PC-3 (cell line): Measurements from ENCODE around the gene DVL1. TPM values are rescaled to one million over a fixed set of nuclear protein-coding genes. Genes with fewer than 3 reads are reported as not detected.
A peak's percentile ranks its signal among the peaks of the same experiment; 100 is the strongest.

Experiments
- ATAC-seq: fragments of 200-7000 bp; cut with Tn5 transposase; 2 replicates; pipeline ENCODE4 v1.9.1; 2020; ENCODE audit warnings: mild to moderate bottlenecking, moderate library complexity
- BruUV-seq: library from RNA; stranded (reverse); fragments of 400-500 nt; replicated peaks from 2 replicates; lab custom pipeline; 2021; lab: Mats Ljungman, UMichigan
- CTCF ChIA-PET: fragments of 300-600 bp; sonication (Branson Sonifier 250); formaldehyde crosslinking; loops from one replicate; lab custom pipeline; 2022; ENCODE audit warnings: antibody characterized with exemption; lab: Charles Lee
- POLR2A ChIA-PET: fragments of 300-600 bp; sonication (Branson Sonifier 250); formaldehyde crosslinking; loops from one replicate; lab custom pipeline; 2022; ENCODE audit warnings: antibody characterized with exemption; ENCODE audit not compliant: unreplicated experiment; lab: Charles Lee
- DNase-seq: peaks from one replicate; pipeline ENCODE4 v3.0.0-alpha.2; 2015
- H2AFZ ChIP-seq: fragments of 300-600 bp; sonication (generic); 2 replicates; pipeline ENCODE4 v1.6.0; 2016; ENCODE audit warnings: antibody characterized with exemption, low read length
- H3F3A ChIP-seq: fragments of 300-600 bp; sonication (generic); one replicate; pipeline ENCODE4 v1.6.0; 2017; ENCODE audit warnings: antibody characterized with exemption, low read length, control low read depth, mild to moderate bottlenecking; ENCODE audit not compliant: unreplicated experiment
- H3K27ac ChIP-seq: fragments of 300-600 bp; sonication (generic); 2 replicates; pipeline ENCODE4 v1.5.1; 2016; ENCODE audit warnings: mild to moderate bottlenecking, low read length
- H3K27me3 ChIP-seq: fragments of 300-600 bp; sonication (generic); 2 replicates; pipeline ENCODE4 v1.6.1; 2016; ENCODE audit warnings: low read length, mixed read lengths
- H3K36me3 ChIP-seq: fragments of 300-600 bp; sonication (generic); 2 replicates; pipeline ENCODE4 v1.6.1; 2016; ENCODE audit warnings: low read depth, mixed run types, low read length, mixed read lengths
- H3K4me1 ChIP-seq: fragments of 300-600 bp; sonication (generic); 2 replicates; pipeline ENCODE4 v1.5.1; 2016; ENCODE audit warnings: low read length; ENCODE audit not compliant: insufficient read depth
- H3K4me2 ChIP-seq: fragments of 300-600 bp; sonication (generic); 2 replicates; pipeline ENCODE4 v1.6.0; 2016; ENCODE audit warnings: low read length
- H3K4me3 ChIP-seq: fragments of 300-600 bp; sonication (generic); 2 replicates; pipeline ENCODE4 v1.5.1; 2016; ENCODE audit warnings: mild to moderate bottlenecking, low read length, mixed read lengths
- H3K79me2 ChIP-seq: fragments of 300-600 bp; sonication (generic); 2 replicates; pipeline ENCODE4 v1.6.1; 2017; ENCODE audit warnings: low read length, mixed read lengths
- H3K9ac ChIP-seq: fragments of 300-600 bp; sonication (generic); 2 replicates; pipeline ENCODE4 v1.6.0; 2016; ENCODE audit warnings: mild to moderate bottlenecking, low read length
- H3K9me2 ChIP-seq: fragments of 300-600 bp; sonication (generic); replicated peaks from 2 replicates; pipeline ENCODE4 v1.6.1; 2016; ENCODE audit warnings: mixed run types, low read length, mixed read lengths
- H3K9me3 ChIP-seq: fragments of 300-600 bp; sonication (generic); 2 replicates; pipeline ENCODE4 v1.6.1; 2016; ENCODE audit warnings: low read length, mixed read lengths
- H4K20me1 ChIP-seq: fragments of 300-600 bp; sonication (generic); 2 replicates; pipeline ENCODE4 v1.6.1; 2016; ENCODE audit warnings: low read length, mixed read lengths
- EZH2 ChIP-seq: fragments of 300-600 bp; sonication (generic); IDR thresholded peaks from one replicate; pipeline ENCODE4 v1.6.1; 2017; ENCODE audit warnings: antibody characterized with exemption, mild to moderate bottlenecking, low read length; ENCODE audit not compliant: unreplicated experiment
- EZH2phosphoT487 ChIP-seq: fragments of 300-600 bp; sonication (generic); IDR thresholded peaks from 2 replicates; pipeline ENCODE4 v1.6.1; 2018; ENCODE audit warnings: mild to moderate bottlenecking, antibody characterized with exemption, low read length, borderline replicate concordance
- intact Hi-C: fragments of 100-400 bp; cut with micrococcal nuclease; formaldehyde crosslinking; loops from 2 replicates; pipeline ENCODE4 v1.9.0; 2023
- total RNA-seq: library from RNA; depleted of rRNA; stranded (reverse); fragments of >200 nt; gene quantifications from 2 replicates; pipeline ENCODE4 v1.2.3, GENCODE V29; 2014
- TF ChIP-seq, protein P1 (sequence below): fragments of 300-600 bp; sonication (generic); conservative IDR thresholded peaks from 2 replicates; pipeline ENCODE4 v1.5.1; 2017; ENCODE audit warnings: antibody characterized with exemption, low read depth, mild to moderate bottlenecking, low read length

DVL1 gene
- total RNA-seq, 1 experiment from 2014 or later = 626 TPM

DNA sequence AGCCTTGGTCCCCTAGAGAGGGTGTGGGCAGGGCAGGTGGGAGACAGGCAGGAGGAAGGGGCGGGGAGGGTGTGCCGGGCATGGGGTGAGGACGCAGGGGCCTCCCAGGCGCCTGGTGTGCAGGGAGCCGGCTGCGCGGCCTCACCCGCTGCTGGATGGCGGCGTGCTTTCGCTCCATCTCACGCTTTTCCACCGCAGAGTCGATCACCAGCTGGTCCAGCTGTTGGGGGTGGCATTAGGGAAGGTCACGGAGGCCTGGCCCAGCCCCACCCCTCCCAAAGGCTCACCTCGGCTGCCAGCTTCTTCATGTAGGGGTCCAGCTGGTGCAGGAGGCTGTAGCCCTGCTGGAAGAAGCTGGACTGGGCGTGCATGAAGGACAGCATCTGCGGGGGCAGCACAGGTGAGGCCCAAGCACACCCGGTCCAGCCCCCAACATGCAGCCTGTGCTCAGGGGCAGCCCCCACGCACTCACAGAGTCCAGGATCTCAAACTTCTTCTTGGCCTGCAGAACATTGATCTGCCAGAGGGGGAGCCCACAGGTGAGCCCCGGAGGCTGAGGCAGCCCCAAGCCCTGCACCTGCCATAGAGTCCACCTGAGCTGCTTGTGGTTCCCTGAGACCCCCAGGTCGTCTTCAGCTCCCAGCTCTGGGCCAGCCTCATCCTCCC lies 49.4 kb downstream of the DVL1 start:
- H3K36me3 ChIP-seq = no peaks in the 10 kb centered on the region
- no peaks in the 10 kb centered on the region for H3K9me2 ChIP-seq
- ATAC-seq (peak; percentile 62), DNase-seq (peak; percentile 54)
- no peaks in the 10 kb centered on the region for H3K9me3 ChIP-seq
- TF ChIP-seq, protein P1, sequence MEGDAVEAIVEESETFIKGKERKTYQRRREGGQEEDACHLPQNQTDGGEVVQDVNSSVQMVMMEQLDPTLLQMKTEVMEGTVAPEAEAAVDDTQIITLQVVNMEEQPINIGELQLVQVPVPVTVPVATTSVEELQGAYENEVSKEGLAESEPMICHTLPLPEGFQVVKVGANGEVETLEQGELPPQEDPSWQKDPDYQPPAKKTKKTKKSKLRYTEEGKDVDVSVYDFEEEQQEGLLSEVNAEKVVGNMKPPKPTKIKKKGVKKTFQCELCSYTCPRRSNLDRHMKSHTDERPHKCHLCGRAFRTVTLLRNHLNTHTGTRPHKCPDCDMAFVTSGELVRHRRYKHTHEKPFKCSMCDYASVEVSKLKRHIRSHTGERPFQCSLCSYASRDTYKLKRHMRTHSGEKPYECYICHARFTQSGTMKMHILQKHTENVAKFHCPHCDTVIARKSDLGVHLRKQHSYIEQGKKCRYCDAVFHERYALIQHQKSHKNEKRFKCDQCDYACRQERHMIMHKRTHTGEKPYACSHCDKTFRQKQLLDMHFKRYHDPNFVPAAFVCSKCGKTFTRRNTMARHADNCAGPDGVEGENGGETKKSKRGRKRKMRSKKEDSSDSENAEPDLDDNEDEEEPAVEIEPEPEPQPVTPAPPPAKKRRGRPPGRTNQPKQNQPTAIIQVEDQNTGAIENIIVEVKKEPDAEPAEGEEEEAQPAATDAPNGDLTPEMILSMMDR = peak; percentile 68
- TF ChIP-seq EZH2 (no peak), EZH2phosphoT487 (no peak)
- peaks cover 12% of the 10 kb centered on the region for H3K79me2 ChIP-seq
- H3K27ac ChIP-seq = no peak overlapping the region
- no peak overlapping the region for H3K4me2 ChIP-seq
- no peaks in the 10 kb centered on the region for H4K20me1 ChIP-seq
- POLR2A ChIA-PET = no interaction called here
- H3K27me3 ChIP-seq = no peaks in the 10 kb centered on the region
- H3K9ac ChIP-seq = no peak overlapping the region
- H3K4me3 ChIP-seq = no peak overlapping the region
- peaks cover under 1% of the 10 kb centered on the region; the same call in 1 of the 2 replicates for H3K4me1 ChIP-seq
- intact Hi-C loops = no loop called here
- no peak overlapping the region for H2AFZ ChIP-seq
- no peaks in the 10 kb centered on the region for H3F3A ChIP-seq
- TSS peak; percentile 25 for BruUV-seq
- CTCF ChIA-PET = interaction anchor here (0.6 kb wide), 1 partner anchor 8 kb away, joined by 3 read pairs; no protein-coding TSS in a partner anchor

DNA sequence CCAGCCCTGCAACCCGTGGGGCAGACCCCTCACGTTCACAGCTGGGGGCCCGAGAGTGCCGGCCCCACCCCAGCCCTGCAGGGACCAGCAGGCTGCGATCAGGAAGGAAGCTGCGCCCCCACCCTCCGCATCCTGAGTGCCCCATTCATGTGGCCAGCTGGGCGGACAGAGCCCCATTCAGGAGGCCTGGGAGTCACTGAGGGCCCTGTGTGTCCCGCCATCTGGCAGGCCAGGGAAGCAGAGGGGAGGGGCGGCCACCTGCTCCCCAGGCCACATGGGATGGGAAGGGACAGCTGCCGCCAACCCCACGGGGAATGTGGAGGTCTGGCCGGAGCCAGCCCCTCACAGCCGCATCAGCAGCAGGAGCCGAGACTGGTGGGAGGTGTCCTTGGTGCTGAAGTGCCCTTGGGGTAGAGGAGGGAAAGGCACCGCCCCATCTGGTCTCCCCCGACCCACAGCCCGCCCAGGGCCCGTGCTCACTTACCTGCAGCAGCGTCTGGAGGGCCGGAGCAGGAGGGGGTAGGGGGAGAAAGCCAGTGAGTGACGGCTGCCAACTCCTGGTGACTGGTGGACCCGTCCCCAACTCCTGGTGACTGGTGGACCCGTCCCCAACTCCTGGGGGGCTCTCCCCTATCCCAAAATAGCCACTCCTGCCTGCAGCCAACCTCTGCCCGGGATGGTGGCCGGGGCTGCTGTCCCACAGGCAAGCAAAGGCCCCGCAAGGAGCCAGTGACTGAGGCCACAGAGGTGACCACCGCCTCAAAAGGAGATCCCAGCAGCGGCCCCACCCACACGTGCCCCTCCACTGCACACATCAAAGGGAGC lies 50.1 kb downstream of the DVL1 start:
- H3F3A ChIP-seq = no peaks in the 10 kb centered on the region
- no peaks in the 10 kb centered on the region for H3K36me3 ChIP-seq
- H3K4me1 ChIP-seq = no peaks in the 10 kb centered on the region
- TF ChIP-seq EZH2phosphoT487 = no peak
- TF ChIP-seq, protein P1 = no peak
- no peak for TF ChIP-seq EZH2
- no peak overlapping the region for H3K4me2 ChIP-seq
- no peaks in the 10 kb centered on the region for H4K20me1 ChIP-seq
- ATAC-seq (no peak), DNase-seq (no peak)
- CTCF ChIA-PET = no interaction called here
- no peak overlapping the region for H3K27ac ChIP-seq
- peaks cover 6% of the 10 kb centered on the region for H3K79me2 ChIP-seq
- no TSS peak for BruUV-seq
- H3K9ac ChIP-seq = no peak overlapping the region
- no peaks in the 10 kb centered on the region for H3K9me3 ChIP-seq
- no peak overlapping the region for H3K4me3 ChIP-seq
- H3K9me2 ChIP-seq = no peaks in the 10 kb centered on the region
- intact Hi-C loops = no loop called here
- H3K27me3 ChIP-seq = no peaks in the 10 kb centered on the region
- POLR2A ChIA-PET = no interaction called here
- no peak overlapping the region for H2AFZ ChIP-seq
